Neural progenitor cell (in vitro differentiated cells): ENCODE measurements around the gene RASGRP3. TPM values are rescaled to one million over a fixed set of nuclear protein-coding genes. Genes with fewer than 3 reads are reported as not detected.

Source experiments
- DNase-seq: peaks from one replicate; pipeline ENCODE4 v3.0.0-alpha.2; 2016; ENCODE audit warnings: low spot score
- H2AFZ ChIP-seq: fragments of 200-600 bp; sonication (generic); replicated peaks from 2 replicates; pipeline ENCODE4 v1.6.1; 2016; ENCODE audit warnings: antibody characterized with exemption
- H3F3A ChIP-seq: fragments of 200-600 bp; sonication (generic); 2 replicates; pipeline ENCODE4 v1.6.1; 2016; ENCODE audit warnings: antibody characterized with exemption, low read depth
- H3K27ac ChIP-seq: fragments of 200-600 bp; sonication (generic); 2 replicates; pipeline ENCODE4 v1.5.1; 2016; ENCODE audit warnings: mild to moderate bottlenecking
- H3K27me3 ChIP-seq: fragments of 200-600 bp; sonication (generic); 2 replicates; pipeline ENCODE4 v1.6.1; 2016; ENCODE audit warnings: mild to moderate bottlenecking, moderate library complexity
- H3K36me3 ChIP-seq: fragments of 200-600 bp; sonication (generic); 2 replicates; pipeline ENCODE4 v1.5.1; 2016
- H3K4me1 ChIP-seq: fragments of 200-600 bp; sonication (generic); 2 replicates; pipeline ENCODE4 v1.6.1; 2016; ENCODE audit warnings: mixed run types
- H3K4me2 ChIP-seq: fragments of 200-600 bp; sonication (generic); 2 replicates; pipeline ENCODE4 v1.6.1; 2016
- H3K4me3 ChIP-seq: fragments of 200-600 bp; sonication (generic); 2 replicates; pipeline ENCODE4 v1.5.1; 2016
- H3K79me2 ChIP-seq: fragments of 200-600 bp; sonication (generic); 2 replicates; pipeline ENCODE4 v1.6.1; 2016; ENCODE audit warnings: low read depth
- H3K9ac ChIP-seq: fragments of 200-600 bp; sonication (generic); 2 replicates; pipeline ENCODE4 v1.6.1; 2016
- H3K9me3 ChIP-seq: fragments of 200-600 bp; sonication (generic); 2 replicates; pipeline ENCODE4 v1.5.1; 2016; ENCODE audit warnings: low read depth
- H4K20me1 ChIP-seq: fragments of 200-600 bp; sonication (generic); 2 replicates; pipeline ENCODE4 v1.6.1; 2016; ENCODE audit warnings: low read depth
- H3K27ac Mint-ChIP-seq: 3 replicates; pipeline ENCODE4 v1.8.0; 2021; ENCODE audit warnings: mixed read lengths
- H3K27me3 Mint-ChIP-seq: 2 replicates; pipeline ENCODE4 v1.8.0; 2022; ENCODE audit warnings: low read depth, mild to moderate bottlenecking, inconsistent platforms, moderate library complexity, mixed read lengths; ENCODE audit not compliant: insufficient read depth
- H3K36me3 Mint-ChIP-seq: 3 replicates; pipeline ENCODE4 v1.8.0; 2021; ENCODE audit warnings: mixed read lengths
- H3K4me1 Mint-ChIP-seq: 3 replicates; pipeline ENCODE4 v1.8.0; 2021; ENCODE audit warnings: mixed read lengths
- H3K4me3 Mint-ChIP-seq: 3 replicates; pipeline ENCODE4 v1.8.0; 2021; ENCODE audit warnings: mild to moderate bottlenecking, moderate library complexity, mixed read lengths
- H3K9me3 Mint-ChIP-seq: 3 replicates; pipeline ENCODE4 v1.8.0; 2020; ENCODE audit warnings: mixed read lengths
- EZH2 ChIP-seq: fragments of 200-600 bp; sonication (generic); IDR thresholded peaks from 2 replicates; pipeline ENCODE4 v1.6.1; 2017; ENCODE audit warnings: antibody characterized with exemption, mild to moderate bottlenecking, moderate library complexity
- EZH2phosphoT487 ChIP-seq: fragments of 200-600 bp; sonication (generic); IDR thresholded peaks from 2 replicates; pipeline ENCODE4 v1.6.1; 2017; ENCODE audit warnings: antibody characterized with exemption
- total RNA-seq: library from RNA; depleted of rRNA; stranded (reverse); fragments of >200 nt; gene quantifications from 2 replicates; pipeline ENCODE4 v1.2.3, GENCODE V29; 2015; ENCODE audit warnings: low replicate concordance
- TF ChIP-seq, protein P1 (sequence below): fragments of 200-600 bp; sonication (generic); IDR thresholded peaks from 2 replicates; pipeline ENCODE4 v1.5.1; 2017; ENCODE audit warnings: antibody characterized with exemption, mild to moderate bottlenecking

The RASGRP3 gene
- total RNA-seq, 1 donor from 2014 or later = not detected

DNA sequence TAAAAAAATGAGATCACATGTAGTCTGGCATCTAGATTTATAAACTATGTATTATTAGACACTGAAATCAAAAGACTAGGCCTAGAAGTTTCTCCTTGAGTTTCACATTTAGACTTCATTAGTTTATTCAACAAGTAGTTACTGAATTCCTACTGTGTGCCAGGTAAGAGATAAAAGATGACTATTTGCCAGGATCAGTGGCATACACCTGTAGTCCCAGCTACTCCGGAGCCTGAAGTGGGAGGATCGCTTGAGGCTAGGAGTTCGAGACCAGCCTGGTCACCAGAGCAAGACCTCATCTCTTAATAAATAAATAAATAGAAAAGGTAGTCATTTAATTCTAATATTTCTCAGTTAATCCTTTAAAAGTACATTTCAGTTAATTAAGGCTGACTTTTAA is 120.6 kb downstream of the RASGRP3 start:
- H3K9ac ChIP-seq = no peak overlapping the region
- H3K27ac Mint-ChIP-seq = no peak overlapping the region
- H3K27ac ChIP-seq = no peak overlapping the region
- no peak overlapping the region for H2AFZ ChIP-seq
- no peaks in the 10 kb centered on the region for H4K20me1 ChIP-seq
- H3F3A ChIP-seq = no peaks in the 10 kb centered on the region
- no peak overlapping the region for H3K4me3 ChIP-seq
- H3K79me2 ChIP-seq = peaks cover 27% of the 10 kb centered on the region
- DNase-seq = no peak
- no peak overlapping the region for H3K4me2 ChIP-seq
- peaks cover 15% of the 10 kb centered on the region for H3K4me1 Mint-ChIP-seq
- peaks cover 7% of the 10 kb centered on the region for H3K27me3 Mint-ChIP-seq
- TF ChIP-seq EZH2 (no peak), EZH2phosphoT487 (no peak)
- TF ChIP-seq, protein P1, sequence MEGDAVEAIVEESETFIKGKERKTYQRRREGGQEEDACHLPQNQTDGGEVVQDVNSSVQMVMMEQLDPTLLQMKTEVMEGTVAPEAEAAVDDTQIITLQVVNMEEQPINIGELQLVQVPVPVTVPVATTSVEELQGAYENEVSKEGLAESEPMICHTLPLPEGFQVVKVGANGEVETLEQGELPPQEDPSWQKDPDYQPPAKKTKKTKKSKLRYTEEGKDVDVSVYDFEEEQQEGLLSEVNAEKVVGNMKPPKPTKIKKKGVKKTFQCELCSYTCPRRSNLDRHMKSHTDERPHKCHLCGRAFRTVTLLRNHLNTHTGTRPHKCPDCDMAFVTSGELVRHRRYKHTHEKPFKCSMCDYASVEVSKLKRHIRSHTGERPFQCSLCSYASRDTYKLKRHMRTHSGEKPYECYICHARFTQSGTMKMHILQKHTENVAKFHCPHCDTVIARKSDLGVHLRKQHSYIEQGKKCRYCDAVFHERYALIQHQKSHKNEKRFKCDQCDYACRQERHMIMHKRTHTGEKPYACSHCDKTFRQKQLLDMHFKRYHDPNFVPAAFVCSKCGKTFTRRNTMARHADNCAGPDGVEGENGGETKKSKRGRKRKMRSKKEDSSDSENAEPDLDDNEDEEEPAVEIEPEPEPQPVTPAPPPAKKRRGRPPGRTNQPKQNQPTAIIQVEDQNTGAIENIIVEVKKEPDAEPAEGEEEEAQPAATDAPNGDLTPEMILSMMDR = no peak
- H3K36me3 ChIP-seq = no peaks in the 10 kb centered on the region
- H3K4me3 Mint-ChIP-seq = no peak overlapping the region
- H3K4me1 ChIP-seq = peaks cover 11% of the 10 kb centered on the region
- H3K27me3 ChIP-seq = no peaks in the 10 kb centered on the region
- no peaks in the 10 kb centered on the region for H3K9me3 ChIP-seq
- no peaks in the 10 kb centered on the region for H3K9me3 Mint-ChIP-seq
- H3K36me3 Mint-ChIP-seq = peaks cover 8% of the 10 kb centered on the region

DNA sequence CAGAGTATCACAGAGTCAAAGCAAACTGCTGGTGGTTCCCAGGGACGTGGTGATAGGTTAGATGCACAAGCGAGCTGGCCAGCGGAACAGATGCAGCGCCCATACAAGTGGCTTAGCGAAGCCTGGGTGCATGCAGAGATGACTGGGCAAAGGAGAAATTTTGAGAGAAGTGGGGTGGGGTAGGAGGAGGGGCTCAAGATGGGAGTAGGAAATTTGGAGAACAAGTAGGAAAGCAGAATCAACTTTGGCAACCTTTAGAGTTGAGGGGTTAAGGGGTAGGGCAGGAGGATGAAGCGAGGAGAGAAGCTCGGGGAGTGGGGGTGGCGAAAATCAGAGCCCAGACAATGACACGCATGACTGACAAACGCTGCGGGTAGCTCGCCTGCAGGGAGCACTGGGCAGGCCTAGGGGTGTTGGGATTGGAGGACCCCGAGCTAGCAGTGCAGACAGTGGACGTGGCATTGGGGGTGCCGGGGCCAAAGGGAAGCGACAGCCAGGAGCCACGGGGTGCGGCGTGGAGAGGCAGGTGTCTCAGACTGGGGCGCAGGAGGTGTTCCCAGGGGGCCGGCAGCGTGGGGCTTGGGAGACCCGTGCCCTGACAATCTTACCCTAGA is 122.2 kb downstream of the RASGRP3 start:
- peaks cover 15% of the 10 kb centered on the region for H3K4me1 ChIP-seq
- peak overlapping the region; percentile 93 for H2AFZ ChIP-seq

DNA sequence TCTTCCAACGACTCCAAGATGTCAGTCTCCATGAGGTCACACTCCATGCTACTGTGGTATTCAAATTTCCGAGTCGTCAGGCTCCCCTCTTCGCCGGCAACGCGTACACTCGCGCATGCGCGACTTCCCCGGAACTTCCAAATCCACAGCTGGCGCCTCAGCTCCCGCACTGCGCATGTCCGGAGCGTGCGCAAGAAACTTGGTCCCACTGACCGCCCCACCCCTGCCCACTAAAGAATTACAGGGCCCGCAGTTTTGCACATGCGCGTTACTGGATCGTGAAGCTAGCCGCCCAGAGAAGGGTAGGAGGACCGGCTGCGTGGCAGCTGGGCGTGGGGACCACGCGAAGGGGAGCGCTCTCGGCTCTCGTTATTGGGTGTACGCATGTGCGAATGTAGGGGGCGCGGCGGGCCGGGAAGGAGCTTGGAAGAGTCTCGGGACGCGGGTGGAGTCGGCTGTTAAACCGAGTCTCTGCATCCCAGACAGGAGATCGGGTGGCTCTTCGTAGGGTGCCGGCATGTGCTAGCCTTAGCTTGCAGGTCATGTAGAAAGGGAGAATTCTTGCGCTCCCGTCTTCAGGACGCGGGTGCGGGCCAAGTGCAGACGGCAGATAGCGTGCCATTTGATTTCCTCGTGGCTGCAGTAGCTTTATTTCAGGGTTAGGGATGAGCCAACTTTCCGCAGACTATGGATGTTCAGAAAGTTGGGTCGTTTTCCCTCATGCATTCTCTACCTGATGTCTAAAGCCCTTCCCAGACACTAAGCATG is 122.9 kb downstream of the RASGRP3 start, which contains the start of gene FAM98A:
Gene FAM98A, minus strand, starts transcription at position 125 of the 768 bp plus-strand sequence. Its CDS starts 78 bp downstream, at position 47.
- Mint-ChIP-seq H3K4me3 (peak within 1 kb of the TSS; percentile 96), H3K27me3 (peaks cover 7% of the 10 kb centered on the region), H3K27ac (peak within 1 kb of the TSS; percentile 91), H3K4me1 (peaks cover 18% of the 10 kb centered on the region), H3K36me3 (peaks cover 5% of the 10 kb centered on the region), H3K9me3 (no peaks in the 10 kb centered on the region)
- no peaks in the 10 kb centered on the region for H3K27me3 ChIP-seq
- H3K9me3 ChIP-seq = no peaks in the 10 kb centered on the region
- H3K4me2 ChIP-seq = peak within 1 kb of the TSS; percentile 81
- H3F3A ChIP-seq = no peaks in the 10 kb centered on the region
- H3K4me1 ChIP-seq = peaks cover 17% of the 10 kb centered on the region
- no peaks in the 10 kb centered on the region for H3K36me3 ChIP-seq
- peak; percentile 98 for DNase-seq
- H3K79me2 ChIP-seq = peaks cover 27% of the 10 kb centered on the region
- H2AFZ ChIP-seq = peak within 1 kb of the TSS; percentile 93
- no peak within 1 kb of the TSS for H3K9ac ChIP-seq
- no peaks in the 10 kb centered on the region for H4K20me1 ChIP-seq
- H3K27ac ChIP-seq = no peak within 1 kb of the TSS
- peak within 1 kb of the TSS; percentile 55 for H3K4me3 ChIP-seq
- TF ChIP-seq EZH2phosphoT487 (no peak), EZH2 (peak; percentile 21)
- TF ChIP-seq, protein P1 = peak; percentile 41

More for the DNA sequence above, 122.2 kb downstream of the RASGRP3 start:
- Histone ChIP-seq H3K79me2 (peaks cover 27% of the 10 kb centered on the region), H3K27me3 (no peaks in the 10 kb centered on the region), H3F3A (no peaks in the 10 kb centered on the region), H4K20me1 (no peaks in the 10 kb centered on the region), H3K36me3 (no peaks in the 10 kb centered on the region), H3K9ac (no peak overlapping the region), H3K4me3 (peak overlapping the region; percentile 55), H3K27ac (no peak overlapping the region), H3K9me3 (no peaks in the 10 kb centered on the region), H3K4me2 (peak overlapping the region; percentile 81)
- DNase-seq = peak; percentile 52
- Mint-ChIP-seq H3K9me3 (no peaks in the 10 kb centered on the region), H3K27me3 (peaks cover 7% of the 10 kb centered on the region), H3K36me3 (peaks cover 8% of the 10 kb centered on the region), H3K4me3 (peak overlapping the region; percentile 96), H3K27ac (peak overlapping the region; percentile 86), H3K4me1 (peaks cover 18% of the 10 kb centered on the region)
- peak; percentile 30 for TF ChIP-seq EZH2
- TF ChIP-seq, protein P1 = no peak
